Uterus (tissue), 4 donors: ENCODE data around the gene METTL17. TPM values are rescaled to one million over a fixed set of nuclear protein-coding genes. Genes with fewer than 3 reads are reported as not detected.

Source experiments
- DNase-seq, 2 donors: peaks; one replicate each; pipeline ENCODE4 v3.0.0-alpha.2; 2019 to 2020
- H3K27ac ChIP-seq, 2 donors: fragments of 200-600 bp; sonication (generic); 1 replicate in 1 of 2; 2 replicates in 1 of 2; pipeline ENCODE4 v1.5.1; 2016 to 2018
- H3K27me3 ChIP-seq, 2 donors: fragments of 200-600 bp; sonication (generic); one replicate each; pipeline ENCODE4 v1.5.1; 2018 to 2019; ENCODE audit warnings: control low read depth in 1 of 2
- H3K36me3 ChIP-seq, 2 donors: fragments of 200-600 bp; sonication (generic); one replicate each; pipeline ENCODE4 v1.5.1; 2019; ENCODE audit warnings: control low read depth in 1 of 2
- H3K4me1 ChIP-seq, 2 donors: fragments of 200-600 bp; sonication (generic); one replicate each; pipeline ENCODE4 v1.5.1; 2018 to 2019; ENCODE audit warnings: control low read depth in 1 of 2
- H3K4me3 ChIP-seq, 2 donors: fragments of 200-600 bp; sonication (generic); 1 replicate in 1 of 2; 2 replicates in 1 of 2; pipeline ENCODE4 v1.5.1; 2018 to 2019; ENCODE audit warnings: mild to moderate bottlenecking in 1 of 2
- H3K9me3 ChIP-seq, 2 donors: fragments of 200-600 bp; sonication (generic); one replicate each; pipeline ENCODE4 v1.5.1; 2019; ENCODE audit warnings: control low read depth in 1 of 2
- CTCF ChIP-seq, 4 experiments: fragments of 200-600 bp in 2 of 4; fragments of 450-650 bp in 2 of 4; sonication (generic) in 2 of 4; IDR thresholded peaks; one replicate each; pipeline ENCODE4 v1.5.1; 2016 to 2019; ENCODE audit warnings: antibody characterized with exemption in 4 of 4, mild to moderate bottlenecking in 2 of 4, moderate library complexity in 1 of 4
- POLR2A ChIP-seq, 2 donors: fragments of 450-650 bp; IDR thresholded peaks; one replicate each; pipeline ENCODE4 v1.6.1; 2016; ENCODE audit warnings: antibody characterized with exemption in 2 of 2, mild to moderate bottlenecking in 1 of 2, moderate library complexity in 1 of 2
- intact Hi-C: fragments of 100-400 bp; cut with DNase I; formaldehyde crosslinking; loops from one replicate; pipeline ENCODE4 v1.15.1; 2023; ENCODE audit warnings: low total_unique reads
- total RNA-seq, 4 donors: library from RNA; depleted of rRNA in 3 of 4; stranded (reverse); fragments of >200 nt in 3 of 4; gene quantifications; one replicate each; pipeline versions ENCODE4 v1.1.0 to v1.2.4, GENCODE V29; 2014 to 2023
- donor health status: DM: yes; HTN: yes; CAD: no.

The METTL17 gene
- total RNA-seq, 4 donors from 2014 or later, result 46.6 to 73.5 (median 65.9) TPM

DNA sequence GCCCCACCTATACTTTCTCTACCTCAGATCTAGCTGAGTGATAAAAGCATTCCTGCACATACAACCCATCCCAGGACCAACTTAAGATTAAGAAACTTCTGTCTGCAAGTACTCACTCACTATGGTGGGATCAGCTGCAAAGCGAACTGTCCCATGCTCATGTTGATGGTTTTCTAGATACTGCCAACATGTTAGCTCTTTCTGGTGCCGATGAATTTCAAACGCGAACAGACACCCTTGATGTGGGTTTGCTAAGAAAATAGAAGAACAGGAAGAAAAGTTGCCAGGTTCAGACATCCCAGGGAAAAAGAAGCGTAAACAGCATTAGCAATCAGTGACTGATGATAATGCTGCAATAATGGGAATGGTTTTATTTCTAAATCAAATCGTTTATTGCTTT, 7.8 kb downstream of the METTL17 start:
- H3K9me3 ChIP-seq, result no peaks in the 10 kb centered on the region
- H3K4me1 ChIP-seq, result no peaks in the 10 kb centered on the region
- no peak overlapping the region for H3K27ac ChIP-seq
- TF ChIP-seq CTCF (IDR thresholded peaks at IDR 0.05), result no peak
- TF ChIP-seq POLR2A (IDR thresholded peaks at IDR 0.05), result no peak
- intact Hi-C loops, result no loop called here
- no peak overlapping the region for H3K4me3 ChIP-seq
- no peaks in the 10 kb centered on the region for H3K36me3 ChIP-seq
- no peak for DNase-seq
- no peaks in the 10 kb centered on the region for H3K27me3 ChIP-seq

GRCh38 chr14:20998139-20998538, 8.4 kb downstream of the METTL17 start:
- Histone ChIP-seq H3K4me3 (no peak overlapping the region), H3K36me3 (no peaks in the 10 kb centered on the region), H3K9me3 (no peaks in the 10 kb centered on the region), H3K4me1 (no peaks in the 10 kb centered on the region), H3K27ac (no peak overlapping the region), H3K27me3 (no peaks in the 10 kb centered on the region)
- intact Hi-C loops, result no loop called here
- no peak for TF ChIP-seq POLR2A (IDR thresholded peaks at IDR 0.05)
- TF ChIP-seq CTCF (IDR thresholded peaks at IDR 0.05), result no peak
- no peak for DNase-seq

DNA sequence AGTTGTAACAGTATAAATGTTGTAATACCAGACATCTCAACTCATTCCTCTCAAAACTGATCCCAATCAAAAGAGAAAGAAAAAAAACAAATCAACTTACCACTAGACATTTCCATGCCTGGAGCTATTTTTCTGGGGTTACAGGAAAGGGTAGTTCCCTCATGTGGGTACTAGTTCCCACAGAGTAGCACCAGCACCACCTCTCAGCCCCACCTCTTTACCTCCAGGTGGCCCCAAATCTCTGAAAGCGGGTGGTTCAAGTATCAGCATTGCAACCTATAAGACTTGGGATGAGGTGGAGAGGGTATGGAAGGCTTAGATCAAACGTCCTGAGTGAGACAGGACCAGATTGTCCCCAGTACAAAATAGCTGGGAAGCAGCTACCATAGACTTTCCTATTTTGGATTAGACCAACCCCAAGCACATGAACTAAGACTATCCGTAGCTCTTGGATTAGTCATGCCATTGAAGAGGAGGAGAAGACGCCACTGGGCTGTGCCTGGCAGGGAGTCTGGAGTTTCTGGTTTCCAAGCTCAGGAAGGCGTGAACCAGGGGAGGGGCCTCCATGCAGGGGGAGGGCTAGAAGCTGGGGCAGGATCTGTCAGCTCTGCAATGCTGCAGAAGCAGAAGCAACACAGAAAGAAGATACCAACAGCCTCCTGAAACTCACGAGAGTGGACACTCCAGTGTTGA, 9.0 kb downstream of the METTL17 start, which contains the start of gene SLC39A2:
TSS of gene SLC39A2 (plus strand) at position 620 of the 693 bp plus-strand sequence. CDS start 154 bp downstream, outside the sequence.
- no peak within 1 kb of the TSS for H3K4me3 ChIP-seq
- H3K9me3 ChIP-seq, result no peaks in the 10 kb centered on the region
- DNase-seq, result no peak
- intact Hi-C loops, result no loop called here
- no peak within 1 kb of the TSS for H3K27ac ChIP-seq
- H3K27me3 ChIP-seq, result no peaks in the 10 kb centered on the region
- no peaks in the 10 kb centered on the region for H3K4me1 ChIP-seq
- no peaks in the 10 kb centered on the region for H3K36me3 ChIP-seq
- TF ChIP-seq POLR2A (IDR thresholded peaks at IDR 0.05), result no peak
- TF ChIP-seq CTCF (IDR thresholded peaks at IDR 0.05), result no peak

GRCh38 chr14:20999591-20999990, 9.8 kb downstream of the METTL17 start:
- H3K9me3 ChIP-seq, result no peaks in the 10 kb centered on the region
- no peak for TF ChIP-seq POLR2A (IDR thresholded peaks at IDR 0.05)
- intact Hi-C loops, result no loop called here
- H3K4me3 ChIP-seq, result no peak overlapping the region
- H3K27ac ChIP-seq, result no peak overlapping the region
- H3K36me3 ChIP-seq, result no peaks in the 10 kb centered on the region
- H3K27me3 ChIP-seq, result no peaks in the 10 kb centered on the region
- H3K4me1 ChIP-seq, result no peaks in the 10 kb centered on the region
- DNase-seq, result no peak

- H3K36me3 ChIP-seq, result no peaks in the 10 kb centered on the region
- H3K4me1 ChIP-seq, result no peaks in the 10 kb centered on the region
- no peak for DNase-seq
- no peak overlapping the region for H3K4me3 ChIP-seq
- H3K27me3 ChIP-seq, result no peaks in the 10 kb centered on the region
- H3K27ac ChIP-seq, result no peak overlapping the region
- TF ChIP-seq CTCF (IDR thresholded peaks at IDR 0.05) (no peak), POLR2A (IDR thresholded peaks at IDR 0.05) (no peak)
- intact Hi-C loops, result no loop called here
- H3K9me3 ChIP-seq, result no peaks in the 10 kb centered on the region
Measured at GRCh38 chr14:21001218-21001617, 11.4 kb downstream of the METTL17 start.
